Activated CD8-positive, alpha-beta T cell treated with anti-CD3 and anti-CD28 coated beads for 36 hours (primary cell): ENCODE data around the gene DCN. TPM values are rescaled to one million over a fixed set of nuclear protein-coding genes. Genes with fewer than 3 reads are reported as not detected.
"Not testable (repeated sequence)": the region's sequence is repeated elsewhere in the genome, so short reads cannot be mapped to it uniquely, and the experiment has no call there.

Experiments used
- ATAC-seq: fragments of 200-7000 bp; cut with Tn5 transposase; one replicate; pipeline ENCODE4 v1.10.0; 2021; ENCODE audit warnings: mild to moderate bottlenecking, moderate library complexity
- CTCF ChIA-PET: fragments of 350-600 bp; sonication (Branson Sonifier 250); formaldehyde crosslinking; loops from one replicate; lab custom pipeline; 2021; ENCODE audit warnings: antibody characterized with exemption; lab: Charles Lee
- POLR2A ChIA-PET: fragments of 350-600 bp; sonication (Branson Sonifier 250); formaldehyde crosslinking; loops from one replicate; lab custom pipeline; 2021; ENCODE audit warnings: antibody characterized with exemption; lab: Charles Lee
- DNase-seq: peaks from one replicate; pipeline ENCODE4 v3.0.0-alpha.2; 2020
- H3K27ac Mint-ChIP-seq: one replicate; pipeline ENCODE4 v1.8.0; 2021; ENCODE audit warnings: mild to moderate bottlenecking, mixed read lengths
- H3K27me3 Mint-ChIP-seq: one replicate; pipeline ENCODE4 v1.8.0; 2021; ENCODE audit warnings: mixed read lengths
- H3K36me3 Mint-ChIP-seq: one replicate; pipeline ENCODE4 v1.8.0; 2021; ENCODE audit warnings: low read depth, mixed read lengths
- H3K4me1 Mint-ChIP-seq: one replicate; pipeline ENCODE4 v1.8.0; 2021; ENCODE audit warnings: low read depth, mixed read lengths
- H3K4me3 Mint-ChIP-seq: one replicate; pipeline ENCODE4 v1.8.0; 2021; ENCODE audit warnings: mild to moderate bottlenecking, moderate library complexity, mixed read lengths
- H3K9me3 Mint-ChIP-seq: one replicate; pipeline ENCODE4 v1.8.0; 2021; ENCODE audit warnings: mixed read lengths
- CTCF ChIP-seq: fragments of 200-600 bp; IDR thresholded peaks from one replicate; pipeline ENCODE4 v1.8.0; 2022; ENCODE audit warnings: antibody characterized with exemption, mild to moderate bottlenecking
- intact Hi-C: fragments of 100-400 bp; cut with micrococcal nuclease; formaldehyde crosslinking; loops from one replicate; pipeline ENCODE4 v1.10.0; 2022
- total RNA-seq, 2 experiments: library from RNA; stranded (reverse); gene quantifications; one replicate each; pipeline ENCODE4 v1.2.3, GENCODE V29; 2021

Gene DCN
- total RNA-seq, 2 experiments from 2014 or later = not detected

GRCh38 chr12:91211866-91212265 lies 29.2 kb upstream of the DCN start:
- H3K36me3 Mint-ChIP-seq = no peaks in the 10 kb centered on the region
- peaks cover 4% of the 10 kb centered on the region for H3K9me3 Mint-ChIP-seq
- H3K4me3 Mint-ChIP-seq = no peak overlapping the region
- H3K27ac Mint-ChIP-seq = no peak overlapping the region
- no peaks in the 10 kb centered on the region for H3K4me1 Mint-ChIP-seq
- peaks cover 2% of the 10 kb centered on the region for H3K27me3 Mint-ChIP-seq
- no peak for TF ChIP-seq CTCF
- ATAC-seq (no peak), DNase-seq (no peak)
- CTCF ChIA-PET = no interaction called here
- intact Hi-C loops = no loop called here
- POLR2A ChIA-PET = no interaction called here

DNA sequence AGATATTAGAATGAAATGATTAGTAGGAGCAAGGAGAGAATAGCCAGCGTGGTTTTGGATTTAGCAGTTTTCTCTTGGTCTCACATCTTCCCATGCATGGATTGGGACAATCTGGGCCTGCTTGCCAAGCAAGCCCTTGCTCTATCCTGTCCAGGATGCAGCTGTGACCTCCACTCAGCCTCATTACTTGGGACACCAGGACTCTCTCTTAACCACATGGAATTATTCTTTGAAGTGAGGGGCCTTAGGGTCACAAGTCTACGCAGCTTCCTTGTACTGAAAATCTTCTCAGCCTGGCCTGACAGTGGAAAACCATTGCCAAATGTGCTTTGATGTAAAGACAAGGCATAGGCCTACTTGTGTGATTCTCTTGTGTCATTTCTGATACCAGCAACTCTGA lies 28.0 kb upstream of the DCN start:
- H3K4me3 Mint-ChIP-seq = no peak overlapping the region
- POLR2A ChIA-PET = no interaction called here

GRCh38 chr12:91210144-91210543 lies 27.5 kb upstream of the DCN start:
- ChIA-PET CTCF (no interaction called here), POLR2A (no interaction called here)
- no peaks in the 10 kb centered on the region for H3K4me1 Mint-ChIP-seq
- ATAC-seq (no peak), DNase-seq (no peak)
- intact Hi-C loops = no loop called here
- no peaks in the 10 kb centered on the region for H3K36me3 Mint-ChIP-seq
- TF ChIP-seq CTCF = no peak
- H3K4me3 Mint-ChIP-seq = no peak overlapping the region
- H3K27me3 Mint-ChIP-seq = peaks cover 2% of the 10 kb centered on the region
- H3K27ac Mint-ChIP-seq = no peak overlapping the region
- peaks cover 5% of the 10 kb centered on the region for H3K9me3 Mint-ChIP-seq

More for the DNA sequence above, 28.0 kb upstream of the DCN start:
- DNase-seq (no peak), ATAC-seq (no peak)
- Mint-ChIP-seq H3K36me3 (no peaks in the 10 kb centered on the region), H3K27me3 (peaks cover 2% of the 10 kb centered on the region), H3K27ac (no peak overlapping the region), H3K9me3 (peaks cover 5% of the 10 kb centered on the region), H3K4me1 (no peaks in the 10 kb centered on the region)
- TF ChIP-seq CTCF = no peak
- intact Hi-C loops = no loop called here
- CTCF ChIA-PET = no interaction called here

DNA sequence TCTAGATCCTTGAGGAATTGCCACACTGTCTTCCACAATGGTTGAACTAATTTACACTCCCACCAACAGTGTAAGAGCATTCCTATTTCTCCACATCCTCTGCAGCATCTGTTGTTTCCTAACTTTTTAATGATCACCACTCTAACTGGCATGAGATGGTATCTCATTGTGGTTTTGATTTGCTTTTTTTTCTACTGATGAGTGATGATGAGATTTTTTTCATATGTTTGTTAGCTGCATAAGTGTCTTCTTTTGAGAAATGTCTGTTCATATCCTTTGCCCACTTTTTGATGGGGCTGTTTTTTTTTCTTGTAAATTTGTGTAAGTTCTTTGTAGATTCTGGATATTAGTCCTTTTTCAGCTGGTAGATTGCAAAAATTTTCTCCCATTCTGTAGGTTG lies 24.7 kb upstream of the DCN start:
- DNase-seq, H3K27me3 Mint-ChIP-seq, POLR2A ChIA-PET, H3K4me3 Mint-ChIP-seq, H3K36me3 Mint-ChIP-seq, CTCF ChIA-PET, H3K4me1 Mint-ChIP-seq, H3K9me3 Mint-ChIP-seq, H3K27ac Mint-ChIP-seq, ATAC-seq, intact Hi-C loops: not testable (repeated sequence)

DNA sequence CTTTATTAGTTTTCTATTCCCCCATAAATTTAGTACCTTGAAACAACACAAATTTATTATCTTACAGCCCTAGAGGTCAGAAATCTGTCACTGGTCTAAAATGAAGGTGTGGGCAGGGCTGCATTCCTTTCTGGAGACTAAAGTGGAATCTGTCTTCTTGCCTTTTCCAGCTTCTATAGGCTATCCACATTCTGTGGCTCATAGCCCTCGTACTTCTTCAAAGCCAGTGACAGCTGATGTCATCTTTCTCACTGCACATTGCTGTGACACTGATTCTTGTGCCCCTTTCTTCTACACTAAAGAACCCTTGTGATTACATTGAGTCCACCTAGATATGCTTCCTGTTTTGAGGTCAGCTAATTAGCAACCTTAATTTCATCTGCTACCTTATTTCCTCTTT lies 23.2 kb upstream of the DCN start:
- no peak for DNase-seq
- TF ChIP-seq CTCF = no peak
- Mint-ChIP-seq H3K27me3 (peaks cover 2% of the 10 kb centered on the region), H3K36me3 (no peaks in the 10 kb centered on the region), H3K9me3 (peaks cover 1% of the 10 kb centered on the region), H3K4me1 (no peaks in the 10 kb centered on the region), H3K27ac (no peak overlapping the region), H3K4me3 (no peak overlapping the region)
- intact Hi-C loops = no loop called here
- CTCF ChIA-PET = no interaction called here
- ATAC-seq = no peak
- POLR2A ChIA-PET = no interaction called here

- H3K36me3 Mint-ChIP-seq = no peaks in the 10 kb centered on the region
- intact Hi-C loops = no loop called here
- no peak for TF ChIP-seq CTCF
- POLR2A ChIA-PET = no interaction called here
- H3K27me3 Mint-ChIP-seq = peaks cover 2% of the 10 kb centered on the region
- CTCF ChIA-PET = no interaction called here
- no peaks in the 10 kb centered on the region for H3K4me1 Mint-ChIP-seq
- ATAC-seq (no peak), DNase-seq (no peak)
- H3K9me3 Mint-ChIP-seq = peaks cover 1% of the 10 kb centered on the region
- no peak overlapping the region for H3K27ac Mint-ChIP-seq
- no peak overlapping the region for H3K4me3 Mint-ChIP-seq
Measured at GRCh38 chr12:91204421-91204820, 21.8 kb upstream of the DCN start.
